ENCODE results near the gene CYB5D1.

- TF ChIP-seq CTCF (IDR thresholded peaks at IDR 0.05) (no peak), POLR2A (IDR thresholded peaks at IDR 0.05) (no peak)
Measured at GRCh38 chr17:7867881-7868329, 10.1 kb downstream of the CYB5D1 start.
